HUES48 (cell line): Measurements from ENCODE around the gene OARD1.

Source experiments
- H3K27ac ChIP-seq: one replicate; pipeline ENCODE4 v1.7.0; 2013; ENCODE audit warnings: low read depth, low read length, inconsistent platforms
- H3K27me3 ChIP-seq: 2 replicates; pipeline ENCODE4 v1.6.1; 2013; ENCODE audit warnings: mild to moderate bottlenecking, low read length; ENCODE audit not compliant: control insufficient read depth, insufficient read depth
- H3K36me3 ChIP-seq: 2 replicates; pipeline ENCODE4 v1.6.1; 2013; ENCODE audit warnings: low read length; ENCODE audit not compliant: control insufficient read depth, insufficient read depth
- H3K4me1 ChIP-seq: 2 replicates; pipeline ENCODE4 v1.6.1; 2013; ENCODE audit warnings: mild to moderate bottlenecking, low read length; ENCODE audit not compliant: control insufficient read depth, insufficient read depth
- H3K4me3 ChIP-seq: 2 replicates; pipeline ENCODE4 v1.5.1; 2013; ENCODE audit warnings: mild to moderate bottlenecking, low read depth, low read length
- H3K9ac ChIP-seq: 2 replicates; pipeline ENCODE4 v1.6.1; 2013; ENCODE audit warnings: mild to moderate bottlenecking, low read depth, low read length, moderate library complexity
- H3K9me3 ChIP-seq: 2 replicates; pipeline ENCODE4 v1.6.1; 2013; ENCODE audit warnings: low read length; ENCODE audit not compliant: control insufficient read depth, insufficient read depth

Gene OARD1

GRCh38 chr6:41073968-41074691 lies 2.0 kb upstream of the OARD1 start:
- Histone ChIP-seq H3K27ac (peak overlapping the region; percentile 99), H3K4me1 (peaks cover 31% of the 10 kb centered on the region), H3K4me3 (peak overlapping the region; percentile 86), H3K27me3 (no peaks in the 10 kb centered on the region), H3K9me3 (no peaks in the 10 kb centered on the region), H3K9ac (peak overlapping the region; percentile 92), H3K36me3 (peaks cover 29% of the 10 kb centered on the region)

GRCh38 chr6:41073203-41073967 lies 1.2 kb upstream of the OARD1 start:
- Histone ChIP-seq H3K9ac (peak overlapping the region; percentile 92), H3K4me3 (peak overlapping the region; percentile 86), H3K27me3 (no peaks in the 10 kb centered on the region), H3K36me3 (peaks cover 29% of the 10 kb centered on the region), H3K9me3 (no peaks in the 10 kb centered on the region), H3K27ac (peak overlapping the region; percentile 99), H3K4me1 (peaks cover 31% of the 10 kb centered on the region)

GRCh38 chr6:41072836-41073202 lies 663 bp upstream of the OARD1 start, which contains the start of gene NFYA:
NFYA (plus strand) TSS chr6:41072974; CDS start chr6:41079090, 6,116 bp downstream.
- Histone ChIP-seq H3K4me3 (peak within 1 kb of the TSS; percentile 86), H3K36me3 (peaks cover 30% of the 10 kb centered on the region), H3K9ac (peak within 1 kb of the TSS; percentile 92), H3K27me3 (no peaks in the 10 kb centered on the region), H3K27ac (peak within 1 kb of the TSS; percentile 99), H3K9me3 (no peaks in the 10 kb centered on the region), H3K4me1 (peaks cover 31% of the 10 kb centered on the region)

- Histone ChIP-seq H3K27ac (peak overlapping the region; percentile 99), H3K27me3 (no peaks in the 10 kb centered on the region), H3K4me1 (peaks cover 29% of the 10 kb centered on the region), H3K9ac (peak overlapping the region; percentile 92), H3K4me3 (peak overlapping the region; percentile 86), H3K36me3 (peaks cover 39% of the 10 kb centered on the region), H3K9me3 (no peaks in the 10 kb centered on the region)
Observed at GRCh38 chr6:41071501-41071922, 644 bp downstream of the OARD1 start.

DNA sequence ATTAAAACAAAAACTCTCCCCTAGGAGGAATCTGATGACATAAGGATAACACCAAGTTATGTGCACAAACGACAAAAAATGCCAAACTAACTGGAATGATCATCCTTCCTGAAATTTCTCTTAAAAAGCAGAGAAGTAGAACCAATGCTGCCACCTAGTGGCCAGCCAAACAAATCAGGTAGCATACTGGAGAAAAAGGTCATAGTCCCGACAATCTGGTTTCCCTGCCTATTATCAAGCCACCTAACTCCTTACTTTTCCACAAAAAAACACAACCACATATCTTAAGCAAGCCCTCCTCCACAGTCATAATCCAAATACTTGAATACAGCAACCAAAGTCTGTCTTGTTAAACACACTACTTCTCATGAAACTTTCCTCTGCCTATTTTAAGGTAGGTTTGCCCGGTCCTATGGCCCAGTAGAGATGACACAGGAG lies 5.3 kb downstream of the OARD1 start:
- Histone ChIP-seq H3K36me3 (peaks cover 58% of the 10 kb centered on the region), H3K9ac (no peak overlapping the region), H3K27me3 (no peaks in the 10 kb centered on the region), H3K4me3 (no peak overlapping the region), H3K4me1 (peaks cover 9% of the 10 kb centered on the region), H3K27ac (no peak overlapping the region), H3K9me3 (no peaks in the 10 kb centered on the region)

DNA sequence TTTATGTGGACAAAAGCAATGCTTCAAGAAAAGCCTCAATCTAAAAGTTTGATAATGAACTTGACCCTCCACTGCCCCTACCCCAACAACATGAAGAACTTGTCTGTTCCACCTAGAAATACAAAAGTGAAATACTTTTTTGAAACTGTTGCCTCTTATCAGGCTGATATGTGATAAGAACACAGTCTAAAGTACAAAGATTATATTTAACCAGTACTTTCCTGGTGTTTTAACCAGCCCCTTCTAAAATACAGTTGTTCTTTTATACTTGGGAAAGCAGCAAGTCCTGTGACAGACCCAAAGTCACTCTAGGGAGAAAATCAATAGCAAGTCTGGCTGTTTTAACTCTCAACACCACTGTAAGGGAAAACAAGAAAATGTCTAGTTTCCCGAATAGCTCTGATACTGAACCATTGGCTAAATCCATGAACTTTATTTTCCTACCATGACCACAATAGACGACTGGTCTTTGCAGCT lies 6.6 kb downstream of the OARD1 start:
- H3K4me3 ChIP-seq, result no peak overlapping the region
- H3K9me3 ChIP-seq, result no peaks in the 10 kb centered on the region
- no peaks in the 10 kb centered on the region for H3K27me3 ChIP-seq
- H3K27ac ChIP-seq, result no peak overlapping the region
- H3K4me1 ChIP-seq, result peaks cover 2% of the 10 kb centered on the region
- H3K9ac ChIP-seq, result no peak overlapping the region
- peaks cover 58% of the 10 kb centered on the region for H3K36me3 ChIP-seq

- Histone ChIP-seq H3K9me3 (no peaks in the 10 kb centered on the region), H3K9ac (no peak overlapping the region), H3K36me3 (peaks cover 57% of the 10 kb centered on the region), H3K27ac (peak overlapping the region; percentile 18), H3K27me3 (no peaks in the 10 kb centered on the region), H3K4me3 (no peak overlapping the region), H3K4me1 (0 out of 2 replicates have a peak, but pooled peaks cover 3% of the 10 kb centered on the region)
Observed at GRCh38 chr6:41064841-41065240, 7.3 kb downstream of the OARD1 start.

- H3K27ac ChIP-seq, result peak overlapping the region; percentile 48
- H3K9ac ChIP-seq, result no peak overlapping the region
- H3K9me3 ChIP-seq, result no peaks in the 10 kb centered on the region
- H3K36me3 ChIP-seq, result peaks cover 48% of the 10 kb centered on the region
- H3K4me3 ChIP-seq, result no peak overlapping the region
- H3K4me1 ChIP-seq, result peaks cover 12% of the 10 kb centered on the region; the same call in 1 of the 2 replicates
- no peaks in the 10 kb centered on the region for H3K27me3 ChIP-seq
Observed at GRCh38 chr6:41063884-41064285, 8.3 kb downstream of the OARD1 start.

GRCh38 chr6:41062056-41062455 lies 10.1 kb downstream of the OARD1 start:
- H3K27ac ChIP-seq, result no peak overlapping the region
- no peaks in the 10 kb centered on the region for H3K27me3 ChIP-seq
- peaks cover 15% of the 10 kb centered on the region; the same call in 1 of the 2 replicates for H3K4me1 ChIP-seq
- no peak overlapping the region for H3K9ac ChIP-seq
- H3K4me3 ChIP-seq, result no peak overlapping the region
- H3K36me3 ChIP-seq, result peaks cover 30% of the 10 kb centered on the region
- no peaks in the 10 kb centered on the region for H3K9me3 ChIP-seq

DNA sequence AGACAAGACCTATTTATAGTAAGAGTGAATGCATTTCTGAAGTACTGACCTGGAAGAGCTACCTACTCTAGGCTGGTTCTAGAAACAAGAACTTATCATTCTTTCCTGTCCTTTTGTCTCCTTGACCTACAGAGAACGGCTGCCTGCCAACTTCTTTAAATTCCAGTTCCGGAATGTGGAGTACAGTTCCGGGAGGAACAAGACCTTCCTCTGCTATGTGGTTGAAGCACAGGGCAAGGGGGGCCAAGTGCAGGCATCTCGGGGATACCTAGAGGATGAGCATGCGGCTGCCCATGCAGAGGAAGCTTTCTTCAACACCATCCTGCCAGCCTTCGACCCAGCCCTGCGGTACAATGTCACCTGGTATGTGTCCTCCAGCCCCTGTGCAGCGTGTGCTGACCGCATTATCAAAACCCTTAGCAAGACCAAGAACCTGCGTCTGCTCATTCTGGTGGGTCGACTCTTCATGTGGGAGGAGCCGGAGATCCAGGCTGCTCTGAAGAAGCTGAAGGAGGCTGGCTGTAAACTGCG lies 10.9 kb downstream of the OARD1 start:
- Histone ChIP-seq H3K27me3 (no peaks in the 10 kb centered on the region), H3K9ac (no peak overlapping the region), H3K4me3 (no peak overlapping the region), H3K9me3 (no peaks in the 10 kb centered on the region), H3K36me3 (peaks cover 25% of the 10 kb centered on the region), H3K4me1 (peaks cover 15% of the 10 kb centered on the region; the same call in 1 of the 2 replicates), H3K27ac (no peak overlapping the region)
